ENCODE results near the gene DIS3L2.
"Not testable (repeated sequence)": the region's sequence is repeated elsewhere in the genome, so short reads cannot be mapped to it uniquely, and the experiment has no call there.

DIS3L2 gene

GRCh38 chr2:232126301-232127099 is 165.0 kb downstream of the DIS3L2 start:
- DNase-seq, result no peak

- DNase-seq, result no peak
Measured at GRCh38 chr2:232129483-232129882, 168.0 kb downstream of the DIS3L2 start.

- DNase-seq, result no peak
Measured at GRCh38 chr2:232132181-232132580, 170.7 kb downstream of the DIS3L2 start.

GRCh38 chr2:232133078-232133477 is 171.6 kb downstream of the DIS3L2 start:
- no peak for DNase-seq

- no peak for DNase-seq
Measured at GRCh38 chr2:232134939-232135338, 173.4 kb downstream of the DIS3L2 start.

GRCh38 chr2:232137356-232138147 is 176.0 kb downstream of the DIS3L2 start:
- peak in 1 of 2 donors; percentile 11 for DNase-seq

GRCh38 chr2:232138441-232138840 is 176.9 kb downstream of the DIS3L2 start:
- no peak for DNase-seq

- DNase-seq, result peak in 1 of 2 donors; percentile 21
Measured at GRCh38 chr2:232139171-232139594, 177.7 kb downstream of the DIS3L2 start.

- DNase-seq, result no peak
Measured at GRCh38 chr2:232139786-232140562, 178.5 kb downstream of the DIS3L2 start.

- DNase-seq, result no peak
Measured at GRCh38 chr2:232141591-232141990, 180.1 kb downstream of the DIS3L2 start.

- DNase-seq, result peak in 1 of 2 donors; percentile 13
Measured at GRCh38 chr2:232142049-232142448, 180.5 kb downstream of the DIS3L2 start.

GRCh38 chr2:232142502-232142901 is 181.0 kb downstream of the DIS3L2 start:
- no peak for DNase-seq

GRCh38 chr2:232146294-232146693 is 184.8 kb downstream of the DIS3L2 start:
- DNase-seq, result no peak

GRCh38 chr2:232147440-232148077 is 186.0 kb downstream of the DIS3L2 start:
- DNase-seq, result no peak

- DNase-seq, result no peak
Measured at GRCh38 chr2:232162187-232162586, 200.7 kb downstream of the DIS3L2 start.

GRCh38 chr2:232170396-232170795 is 208.9 kb downstream of the DIS3L2 start:
- no peak for DNase-seq

GRCh38 chr2:232174662-232175061 is 213.1 kb downstream of the DIS3L2 start:
- no peak for DNase-seq

- not testable (repeated sequence) for DNase-seq
Measured at GRCh38 chr2:232176587-232176986, 215.1 kb downstream of the DIS3L2 start.

- no peak for DNase-seq
Measured at GRCh38 chr2:232183279-232183678, 221.8 kb downstream of the DIS3L2 start.

GRCh38 chr2:232184346-232184745 is 222.8 kb downstream of the DIS3L2 start:
- DNase-seq, result no peak

GRCh38 chr2:232190796-232191195 is 229.3 kb downstream of the DIS3L2 start:
- no peak for DNase-seq

GRCh38 chr2:232195487-232195886 is 234.0 kb downstream of the DIS3L2 start:
- no peak for DNase-seq

- DNase-seq, result no peak
Measured at GRCh38 chr2:232196802-232197201, 235.3 kb downstream of the DIS3L2 start.
